Common myeloid progenitor, CD34-positive (primary cell): Measurements from ENCODE around the gene TCP1.
A peak's percentile ranks its signal among the peaks of the same experiment; 100 is the strongest.

Experiments
- CTCF ChIA-PET: fragments of 350-600 bp; sonication (Branson Sonifier 250); formaldehyde crosslinking; loops from one replicate; lab custom pipeline; 2021; ENCODE audit warnings: antibody characterized with exemption; lab: Charles Lee
- POLR2A ChIA-PET: fragments of 350-600 bp; sonication (Branson Sonifier 250); formaldehyde crosslinking; loops from one replicate; lab custom pipeline; 2021; ENCODE audit warnings: antibody characterized with exemption; lab: Charles Lee
- DNase-seq, 3 donors: peaks; one replicate each; pipeline versions ENCODE4 v3.0.0 to v3.0.0-alpha.2; 2013
- H3K27ac ChIP-seq, 2 experiments: 1 replicate in 1 of 2; 2 replicates in 1 of 2; pipeline ENCODE4 v1.7.0; 2013; ENCODE audit warnings: inconsistent platforms in 2 of 2, low read length in 2 of 2, mild to moderate bottlenecking in 2 of 2, low read depth in 1 of 2, moderate library complexity in 1 of 2; ENCODE audit not compliant: severe bottlenecking in 2 of 2, insufficient read depth in 1 of 2, poor library complexity in 1 of 2
- H3K27me3 ChIP-seq, 5 experiments: replicated peaks in 2 of 5; 1 replicate in 3 of 5; 2 replicates in 2 of 5; pipeline versions ENCODE4 v1.6.1 to v1.7.0; 2013; ENCODE audit warnings: low read length in 4 of 5, mild to moderate bottlenecking in 2 of 5, moderate library complexity in 2 of 5, inconsistent platforms in 1 of 5; ENCODE audit not compliant: insufficient read depth in 5 of 5, control insufficient read depth in 4 of 5
- H3K36me3 ChIP-seq, 4 experiments: 1 replicate in 2 of 4; 2 replicates in 2 of 4; pipeline versions ENCODE4 v1.6.1 to v1.7.0; 2013; ENCODE audit warnings: low read length in 3 of 4, control low read depth in 1 of 4, mild to moderate bottlenecking in 1 of 4; ENCODE audit not compliant: control insufficient read depth in 4 of 4, insufficient read depth in 4 of 4
- H3K4me1 ChIP-seq, 4 experiments: 1 replicate in 3 of 4; 2 replicates in 1 of 4; pipeline versions ENCODE4 v1.6.1 to v1.7.1; 2013; ENCODE audit warnings: low read length in 3 of 4, mild to moderate bottlenecking in 3 of 4, control low read depth in 1 of 4, inconsistent platforms in 1 of 4, moderate library complexity in 1 of 4; ENCODE audit not compliant: control insufficient read depth in 4 of 4, insufficient read depth in 4 of 4; ENCODE audit errors: control extremely low read depth in 1 of 4
- H3K4me3 ChIP-seq, 7 experiments: 1 replicate in 4 of 7; 2 replicates in 3 of 7; pipeline versions ENCODE4 v1.5.1 to v1.7.0; 2013; ENCODE audit warnings: mild to moderate bottlenecking in 7 of 7, low read length in 6 of 7, moderate library complexity in 6 of 7, inconsistent platforms in 2 of 7, low read depth in 2 of 7, control low read depth in 1 of 7; ENCODE audit not compliant: insufficient read depth in 4 of 7, control insufficient read depth in 1 of 7; ENCODE audit errors: extremely low read depth in 1 of 7
- H3K9me3 ChIP-seq, 5 experiments: 1 replicate in 4 of 5; 2 replicates in 1 of 5; pipeline versions ENCODE4 v1.6.1 to v1.7.1; 2013; ENCODE audit warnings: low read length in 4 of 5, mild to moderate bottlenecking in 2 of 5, inconsistent platforms in 1 of 5, low read depth in 1 of 5, moderate library complexity in 1 of 5; ENCODE audit not compliant: control insufficient read depth in 4 of 5, insufficient read depth in 2 of 5; ENCODE audit errors: control extremely low read depth in 1 of 5
- WGBS: methylation state at CpG from one replicate; pipeline ENCODE4 v1.1.5; 2013; ENCODE audit not compliant: insufficient coverage; 5-methylcytosine and 5-hydroxymethylcytosine counted together

TCP1 gene

GRCh38 chr6:159758031-159759001 is 31.1 kb downstream of the TCP1 start:
- no peaks in the 10 kb centered on the region for H3K9me3 ChIP-seq
- peak in 1 of 3 donors; percentile 29 for DNase-seq
- H3K4me1 ChIP-seq, result peaks cover 11 to 25% (median 22%) of the 10 kb centered on the region in 4 experiments
- POLR2A ChIA-PET, result interaction anchor here (0.6 kb wide), 1 partner anchor 20 kb away, joined by 3 read pairs; no protein-coding TSS in a partner anchor
- peaks cover 11 to 57% (median 37%) of the 10 kb centered on the region in 4 experiments for H3K36me3 ChIP-seq
- CTCF ChIA-PET, result interaction anchor here (1.2 to 1.7 kb wide), 3 partner anchors 17 to 95 kb away, joined by 3 to 4 read pairs (median 3); no protein-coding TSS in a partner anchor
- H3K4me3 ChIP-seq, result no peak overlapping the region
- H3K27ac ChIP-seq, result no peak overlapping the region
- H3K27me3 ChIP-seq, result no peaks in the 10 kb centered on the region
- 98% methylated on average over 7 of the region's 7 CpGs for WGBS

DNA sequence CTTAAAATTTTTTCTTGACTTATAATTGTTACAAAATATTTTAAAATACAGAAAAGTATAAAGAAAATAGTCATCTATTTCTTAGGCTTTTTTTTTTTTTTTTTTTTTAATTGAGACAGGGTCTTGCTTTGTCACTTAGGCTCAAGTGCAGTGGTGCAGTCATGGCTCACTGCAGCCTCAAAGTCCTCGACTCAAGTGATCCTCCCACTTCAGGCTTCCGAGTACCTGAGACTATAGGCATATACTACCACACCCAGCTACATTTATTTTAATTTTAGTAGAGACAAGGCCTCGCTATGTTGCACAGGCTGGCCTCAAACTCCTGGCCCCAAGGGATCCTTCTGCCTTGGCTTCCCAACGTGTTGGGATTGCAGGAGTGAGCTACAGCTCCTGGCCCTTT is 32.9 kb downstream of the TCP1 start:
- DNase-seq, result no peak

GRCh38 chr6:159754959-159755914 is 34.2 kb downstream of the TCP1 start:
- Histone ChIP-seq H3K27me3 (no peaks in the 10 kb centered on the region), H3K4me1 (no peaks in the 10 kb centered on the region), H3K9me3 (no peaks in the 10 kb centered on the region), H3K27ac (no peak overlapping the region), H3K36me3 (peaks cover 23 to 75% (median 51%) of the 10 kb centered on the region in 4 experiments), H3K4me3 (no peak overlapping the region)
- POLR2A ChIA-PET, result no interaction called here
- no peak for DNase-seq
- CTCF ChIA-PET, result interaction anchor here (1.5 to 2.2 kb wide), 2 partner anchors 20 to 67 kb away, joined by 3 to 4 read pairs; no protein-coding TSS in a partner anchor
- 93% methylated on average over 10 of the region's 15 CpGs for WGBS

More for the DNA sequence above, 32.9 kb downstream of the TCP1 start:
- Histone ChIP-seq H3K4me3 (no peak overlapping the region), H3K27me3 (no peaks in the 10 kb centered on the region), H3K4me1 (peaks cover 9 to 12% (median 11%) of the 10 kb centered on the region in 4 experiments), H3K9me3 (no peaks in the 10 kb centered on the region), H3K27ac (no peak overlapping the region), H3K36me3 (peaks cover 20 to 67% (median 47%) of the 10 kb centered on the region in 4 experiments)
- CTCF ChIA-PET, result interaction anchor here (1.2 to 2.2 kb wide), 4 partner anchors 9 to 97 kb away, joined by 3 to 6 read pairs (median 4); no protein-coding TSS in a partner anchor
- POLR2A ChIA-PET, result no interaction called here
- 96% methylated on average over 4 of the region's 4 CpGs for WGBS

GRCh38 chr6:159754401-159754800 is 35.0 kb downstream of the TCP1 start:
- H3K27me3 ChIP-seq, result no peaks in the 10 kb centered on the region
- ChIA-PET CTCF (no interaction called here), POLR2A (no interaction called here)
- H3K9me3 ChIP-seq, result no peaks in the 10 kb centered on the region
- DNase-seq, result no peak
- H3K4me3 ChIP-seq, result no peak overlapping the region
- peaks cover 23 to 82% (median 54%) of the 10 kb centered on the region in 4 experiments for H3K36me3 ChIP-seq
- 100% methylated on average over 1 of the region's 2 CpGs for WGBS
- no peaks in the 10 kb centered on the region for H3K4me1 ChIP-seq
- H3K27ac ChIP-seq, result no peak overlapping the region

- Histone ChIP-seq H3K36me3 (peaks cover 23 to 86% (median 52%) of the 10 kb centered on the region in 4 experiments), H3K27me3 (no peaks in the 10 kb centered on the region), H3K27ac (no peak overlapping the region), H3K9me3 (no peaks in the 10 kb centered on the region), H3K4me1 (no peaks in the 10 kb centered on the region), H3K4me3 (no peak overlapping the region)
- 96% methylated on average over 3 of the region's 6 CpGs for WGBS
- POLR2A ChIA-PET, result interaction anchor here (0.7 kb wide), 1 partner anchor 60 kb away, joined by 5 read pairs; the partner anchor contains the start of gene SOD2
- no peak for DNase-seq
- CTCF ChIA-PET, result interaction anchor here (1.3 to 2.8 kb wide), 2 partner anchors 11 to 33 kb away, joined by 3 to 10 read pairs; no protein-coding TSS in a partner anchor
These were observed 36.1 kb downstream of the TCP1 start for GRCh38 chr6:159753081-159753872.

DNA sequence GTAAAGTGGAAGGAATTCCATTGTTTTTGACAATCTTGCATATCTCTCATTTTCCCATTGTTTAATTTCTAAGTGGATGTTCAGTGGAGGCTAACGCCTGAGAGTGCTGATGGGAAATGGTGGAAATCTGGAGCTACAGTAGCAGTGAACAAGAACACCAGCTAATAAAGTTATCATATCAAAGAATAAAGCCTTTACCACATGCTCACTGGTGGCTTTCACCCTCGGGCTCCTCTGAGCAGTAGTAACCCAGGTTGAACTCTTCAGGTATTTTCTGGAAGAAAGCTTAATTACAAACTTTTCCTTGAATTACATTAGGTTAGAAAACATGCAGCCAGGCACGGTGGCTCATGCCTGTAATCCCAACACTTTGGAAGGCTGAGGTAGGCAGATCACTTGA is 38.0 kb downstream of the TCP1 start:
- Histone ChIP-seq H3K4me1 (no peaks in the 10 kb centered on the region), H3K4me3 (no peak overlapping the region), H3K27ac (no peak overlapping the region), H3K36me3 (peaks cover 27 to 90% (median 53%) of the 10 kb centered on the region in 4 experiments), H3K9me3 (no peaks in the 10 kb centered on the region), H3K27me3 (no peaks in the 10 kb centered on the region)
- POLR2A ChIA-PET, result no interaction called here
- DNase-seq, result no peak
- CTCF ChIA-PET, result interaction anchor here (1.2 to 2.8 kb wide), 5 partner anchors 8 to 60 kb away, joined by 3 to 10 read pairs (median 4); no protein-coding TSS in a partner anchor
- 100% methylated on average over 2 of the region's 3 CpGs for WGBS
